CD14-positive monocyte (primary cell): ENCODE results near the gene SLC22A5. TPM values are rescaled to one million over a fixed set of nuclear protein-coding genes. Genes with fewer than 3 reads are reported as not detected.

Source experiments
- DNase-seq, 3 donors: peaks; one replicate each; pipeline ENCODE4 v3.0.0-alpha.2; 2011 to 2022
- H2AFZ ChIP-seq: 2 replicates; pipeline ENCODE4 v1.6.0; 2012; ENCODE audit warnings: mild to moderate bottlenecking, low read depth, low read length, inconsistent platforms; ENCODE audit not compliant: insufficient read depth, poor library complexity, severe bottlenecking
- H3K27ac ChIP-seq, 2 donors: 1 replicate in 1 of 2; 2 replicates in 1 of 2; pipeline ENCODE4 v1.5.1; 2012 to 2013; ENCODE audit warnings: low read length in 2 of 2, control low read depth in 1 of 2, inconsistent platforms in 1 of 2, low read depth in 1 of 2, mild to moderate bottlenecking in 1 of 2
- H3K27me3 ChIP-seq, 2 donors: one replicate each; pipeline versions ENCODE4 v1.6.0 to v1.6.1; 2011 to 2013; ENCODE audit warnings: low read length in 2 of 2; ENCODE audit not compliant: control insufficient read depth in 2 of 2, insufficient read depth in 2 of 2
- H3K36me3 ChIP-seq, 2 donors: replicated peaks in 1 of 2; 1 replicate in 1 of 2; 2 replicates in 1 of 2; pipeline versions ENCODE4 v1.5.1 to v1.6.1; 2012 to 2013; ENCODE audit warnings: low read length in 2 of 2, control low read depth in 1 of 2, inconsistent platforms in 1 of 2, mild to moderate bottlenecking in 1 of 2; ENCODE audit not compliant: insufficient read depth in 2 of 2, control insufficient read depth in 1 of 2
- H3K4me1 ChIP-seq, 2 donors: 1 replicate in 1 of 2; 2 replicates in 1 of 2; pipeline versions ENCODE4 v1.5.1 to v1.6.1; 2012 to 2013; ENCODE audit warnings: low read length in 2 of 2, control low read depth in 1 of 2, inconsistent platforms in 1 of 2, mild to moderate bottlenecking in 1 of 2, moderate library complexity in 1 of 2; ENCODE audit not compliant: insufficient read depth in 2 of 2, control insufficient read depth in 1 of 2
- H3K4me2 ChIP-seq: replicated peaks from 2 replicates; pipeline ENCODE3; 2012; ENCODE audit warnings: low read length, moderate library complexity, mild to moderate bottlenecking; ENCODE audit not compliant: poor library complexity, severe bottlenecking; ENCODE audit errors: extremely low read depth
- H3K4me3 ChIP-seq, 3 experiments: fragments of 200-600 bp in 1 of 3; sonication (generic) in 1 of 3; replicated peaks in 1 of 3; 1 replicate in 2 of 3; 2 replicates in 1 of 3; pipeline ENCODE4 v1.5.1; 2011 to 2013; ENCODE audit warnings: low read length in 3 of 3, mild to moderate bottlenecking in 3 of 3, control low read depth in 2 of 3, low read depth in 2 of 3, inconsistent platforms in 1 of 3, moderate library complexity in 1 of 3
- H3K79me2 ChIP-seq: 2 replicates; pipeline ENCODE4 v1.6.0; 2012; ENCODE audit warnings: mild to moderate bottlenecking, control low read depth, inconsistent platforms, low read length, moderate library complexity; ENCODE audit not compliant: insufficient read depth
- H3K9ac ChIP-seq: 2 replicates; pipeline ENCODE4 v1.6.0; 2017; ENCODE audit warnings: low read length, mild to moderate bottlenecking; ENCODE audit not compliant: insufficient read depth, poor library complexity, severe bottlenecking
- H3K9me3 ChIP-seq, 2 donors: replicated peaks in 1 of 2; 1 replicate in 1 of 2; 2 replicates in 1 of 2; pipeline versions ENCODE4 v1.5.1 to v1.6.1; 2012 to 2013; ENCODE audit warnings: low read length in 2 of 2, control low read depth in 1 of 2; ENCODE audit not compliant: control insufficient read depth in 1 of 2, insufficient read depth in 1 of 2
- H4K20me1 ChIP-seq: 2 replicates; pipeline ENCODE4 v1.6.0; 2012; ENCODE audit warnings: mild to moderate bottlenecking, low read length, control low read depth, moderate library complexity; ENCODE audit not compliant: insufficient read depth
- H3K27ac Mint-ChIP-seq, 7 donors: one replicate each; pipeline ENCODE4 v1.8.0; 2020; ENCODE audit warnings: mild to moderate bottlenecking in 7 of 7, mixed read lengths in 7 of 7, moderate library complexity in 6 of 7, inconsistent platforms in 2 of 7
- H3K27me3 Mint-ChIP-seq, 3 donors: one replicate each; pipeline ENCODE4 v1.8.0; 2021 to 2022; ENCODE audit warnings: low read depth in 3 of 3, mild to moderate bottlenecking in 3 of 3, mixed read lengths in 3 of 3, moderate library complexity in 3 of 3, inconsistent platforms in 1 of 3
- H3K36me3 Mint-ChIP-seq, 2 donors: one replicate each; pipeline ENCODE4 v1.8.0; 2020; ENCODE audit warnings: mixed read lengths in 2 of 2, inconsistent platforms in 1 of 2, mild to moderate bottlenecking in 1 of 2
- H3K4me1 Mint-ChIP-seq: one replicate; pipeline ENCODE4 v1.8.0; 2020; ENCODE audit warnings: mild to moderate bottlenecking, mixed read lengths
- H3K4me3 Mint-ChIP-seq, 2 donors: one replicate each; pipeline ENCODE4 v1.8.0; 2020; ENCODE audit warnings: mild to moderate bottlenecking in 2 of 2, mixed read lengths in 2 of 2, moderate library complexity in 1 of 2
- H3K9me3 Mint-ChIP-seq, 7 donors: one replicate each; pipeline ENCODE4 v1.8.0; 2020 to 2022; ENCODE audit warnings: mixed read lengths in 7 of 7, mild to moderate bottlenecking in 6 of 7, moderate library complexity in 6 of 7, inconsistent platforms in 2 of 7
- WGBS: methylation state at CpG from one replicate; pipeline ENCODE4 v1.1.5; 2013; ENCODE audit warnings: missing lambda C conversion rate; ENCODE audit not compliant: insufficient coverage; 5-methylcytosine and 5-hydroxymethylcytosine counted together
- intact Hi-C, 2 donors: fragments of 100-400 bp; cut with micrococcal nuclease; formaldehyde crosslinking; loops; one replicate each; pipeline versions ENCODE4 v1.15.0 to v1.15.1; 2023
- polyA plus RNA-seq, 3 donors: library from polyadenylated mRNA; depleted of rRNA in 1 of 3; unstranded in 2 of 3; stranded (reverse) in 1 of 3; fragments of 300-500 nt in 2 of 3; fragments of >200 nt in 1 of 3; fragmentation: Illumina TruSeq in 2 of 3; gene quantifications; 1 replicate in 2 of 3; 2 replicates in 1 of 3; pipeline ENCODE4 v1.2.3, GENCODE V29; 2012 to 2021
- TF ChIP-seq, protein P1 (sequence below): fragments of 200-600 bp; IDR thresholded peaks from one replicate; pipeline ENCODE4 v1.8.0; 2022; ENCODE audit warnings: antibody characterized with exemption, mild to moderate bottlenecking

SLC22A5 gene
- polyA plus RNA-seq, 3 donors = 2.4 to 14.6 (median 3.5) TPM

DNA sequence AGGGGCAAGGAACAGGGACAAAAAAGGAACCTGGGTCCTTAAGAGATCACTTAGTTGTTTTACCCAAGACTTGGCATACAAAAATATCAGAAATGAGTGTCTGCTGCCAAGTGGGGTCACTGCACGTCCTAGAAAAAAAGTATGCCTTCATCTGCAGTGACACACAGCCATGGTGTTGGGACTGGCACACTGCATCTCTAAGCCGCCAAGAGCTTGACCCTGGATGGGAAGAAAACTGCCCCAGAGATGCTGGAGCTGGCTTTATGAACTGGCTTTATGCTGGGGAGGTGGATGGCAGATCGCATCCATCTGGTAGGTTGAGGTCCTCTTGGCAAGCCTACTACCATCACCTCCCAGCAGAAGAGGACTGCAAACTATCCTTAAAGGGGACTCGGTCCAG is 69.4 kb downstream of the SLC22A5 start:
- peak in 1 of 3 donors; percentile 57 for DNase-seq
- Histone ChIP-seq H3K4me1 (peaks cover 74 to 85% of the 10 kb centered on the region in 2 donors), H3K4me3 (peak overlapping the region in 1 of 3 experiments; percentile 10), H3K4me2 (no peak overlapping the region), H3K27ac (peak overlapping the region; percentile 67 to 94), H4K20me1 (no peaks in the 10 kb centered on the region), H3K9ac (no peak overlapping the region), H3K27me3 (no peaks in the 10 kb centered on the region), H2AFZ (no peak overlapping the region), H3K79me2 (peaks cover 58% of the 10 kb centered on the region), H3K36me3 (no peaks in the 10 kb centered on the region), H3K9me3 (no peaks in the 10 kb centered on the region)
- TF ChIP-seq, protein P1, sequence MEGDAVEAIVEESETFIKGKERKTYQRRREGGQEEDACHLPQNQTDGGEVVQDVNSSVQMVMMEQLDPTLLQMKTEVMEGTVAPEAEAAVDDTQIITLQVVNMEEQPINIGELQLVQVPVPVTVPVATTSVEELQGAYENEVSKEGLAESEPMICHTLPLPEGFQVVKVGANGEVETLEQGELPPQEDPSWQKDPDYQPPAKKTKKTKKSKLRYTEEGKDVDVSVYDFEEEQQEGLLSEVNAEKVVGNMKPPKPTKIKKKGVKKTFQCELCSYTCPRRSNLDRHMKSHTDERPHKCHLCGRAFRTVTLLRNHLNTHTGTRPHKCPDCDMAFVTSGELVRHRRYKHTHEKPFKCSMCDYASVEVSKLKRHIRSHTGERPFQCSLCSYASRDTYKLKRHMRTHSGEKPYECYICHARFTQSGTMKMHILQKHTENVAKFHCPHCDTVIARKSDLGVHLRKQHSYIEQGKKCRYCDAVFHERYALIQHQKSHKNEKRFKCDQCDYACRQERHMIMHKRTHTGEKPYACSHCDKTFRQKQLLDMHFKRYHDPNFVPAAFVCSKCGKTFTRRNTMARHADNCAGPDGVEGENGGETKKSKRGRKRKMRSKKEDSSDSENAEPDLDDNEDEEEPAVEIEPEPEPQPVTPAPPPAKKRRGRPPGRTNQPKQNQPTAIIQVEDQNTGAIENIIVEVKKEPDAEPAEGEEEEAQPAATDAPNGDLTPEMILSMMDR = no peak
- intact Hi-C loops = loop anchor here in 1 of 2 donors (2.0 kb wide), 1 partner anchor 18 kb away; no protein-coding TSS in a partner anchor
- H3K4me3 Mint-ChIP-seq = no peak overlapping the region
- H3K36me3 Mint-ChIP-seq = peaks cover 20 to 22% of the 10 kb centered on the region in 2 donors
- H3K27ac Mint-ChIP-seq = peak overlapping the region; percentile 80 to 97 (median 88)
- WGBS = 80% methylated on average over 3 of the region's 4 CpGs
- peaks cover 88% of the 10 kb centered on the region for H3K4me1 Mint-ChIP-seq
- H3K27me3 Mint-ChIP-seq = peaks cover 0 to 1% (median 0%) of the 10 kb centered on the region in 3 donors
- no peaks in the 10 kb centered on the region for H3K9me3 Mint-ChIP-seq

DNA sequence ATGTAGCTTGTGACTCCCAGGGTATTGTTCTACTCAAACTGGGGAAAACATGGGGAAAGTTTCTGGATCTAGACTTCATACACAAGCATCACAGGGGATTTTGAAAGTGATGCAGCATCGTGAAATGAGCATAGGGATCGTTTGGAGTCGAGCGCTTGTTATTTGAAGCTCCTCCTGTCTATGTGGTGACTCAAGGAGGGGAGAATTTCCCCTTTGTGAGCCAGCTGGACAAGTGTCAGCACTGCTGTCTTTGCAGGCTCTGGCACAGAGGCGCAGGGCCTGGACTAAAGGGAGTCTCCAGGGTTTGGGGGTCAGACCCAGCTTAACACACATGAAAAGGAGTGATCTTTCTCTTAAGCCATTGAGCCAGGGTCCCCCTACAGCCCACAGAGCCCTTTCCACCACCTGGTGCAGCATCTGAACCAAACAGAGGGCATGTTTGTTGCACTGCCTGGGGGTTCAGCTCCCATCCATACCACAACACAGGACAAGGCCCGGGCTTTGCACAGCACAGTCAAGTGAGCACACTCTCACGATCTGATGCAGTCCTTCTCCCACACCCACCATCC is 70.1 kb downstream of the SLC22A5 start:
- Histone ChIP-seq H3K36me3 (no peaks in the 10 kb centered on the region), H4K20me1 (no peaks in the 10 kb centered on the region), H3K4me3 (peak overlapping the region in 1 of 3 experiments; percentile 10), H3K27ac (peak overlapping the region; percentile 65 to 94), H3K4me1 (peaks cover 73 to 84% of the 10 kb centered on the region in 2 donors), H3K27me3 (no peaks in the 10 kb centered on the region), H3K9ac (peak overlapping the region; percentile 58), H3K79me2 (peaks cover 54% of the 10 kb centered on the region), H3K9me3 (no peaks in the 10 kb centered on the region), H2AFZ (no peak overlapping the region), H3K4me2 (no peak overlapping the region)
- Mint-ChIP-seq H3K9me3 (no peaks in the 10 kb centered on the region), H3K27ac (peak overlapping the region; percentile 80 to 97 (median 88)), H3K27me3 (peaks cover 0 to 1% (median 0%) of the 10 kb centered on the region in 3 donors), H3K4me1 (peaks cover 88% of the 10 kb centered on the region), H3K36me3 (peaks cover 27% of the 10 kb centered on the region in 2 donors), H3K4me3 (no peak overlapping the region)
- 21% methylated on average over 3 of the region's 7 CpGs for WGBS
- peak; percentile 78 to 98 (median 84) for DNase-seq
- intact Hi-C loops = loop anchor here in 1 of 2 donors (2.0 kb wide), 1 partner anchor 17 kb away; no protein-coding TSS in a partner anchor
- TF ChIP-seq, protein P1 = no peak
